NB4 (cell line): ENCODE results near the gene NRARP.

Source experiments
- DNase-seq: peaks from one replicate; pipeline ENCODE4 v3.0.0; 2010; ENCODE audit warnings: low read depth
- H3K4me3 ChIP-seq: one replicate; pipeline ENCODE4 v1.5.1; 2011; ENCODE audit warnings: mild to moderate bottlenecking, low read depth, low read length, moderate library complexity
- MYC ChIP-seq: IDR thresholded peaks from 2 replicates; pipeline ENCODE4 v1.6.1; 2011; ENCODE audit warnings: low read depth, low read length
- POLR2A ChIP-seq: IDR thresholded peaks from 2 replicates; pipeline ENCODE4 v1.6.1; 2011; ENCODE audit warnings: mild to moderate bottlenecking; ENCODE audit not compliant: insufficient read length; ENCODE audit errors: extremely low read depth
- TF ChIP-seq, protein P1 (sequence below): IDR thresholded peaks from one replicate; pipeline ENCODE4 v1.5.1; 2012; ENCODE audit warnings: low read depth, low read length
- TF ChIP-seq, protein P2 (sequence below): IDR thresholded peaks from 2 replicates; pipeline ENCODE4 v1.6.1; 2011; ENCODE audit warnings: low read depth, low read length

Gene NRARP

DNA sequence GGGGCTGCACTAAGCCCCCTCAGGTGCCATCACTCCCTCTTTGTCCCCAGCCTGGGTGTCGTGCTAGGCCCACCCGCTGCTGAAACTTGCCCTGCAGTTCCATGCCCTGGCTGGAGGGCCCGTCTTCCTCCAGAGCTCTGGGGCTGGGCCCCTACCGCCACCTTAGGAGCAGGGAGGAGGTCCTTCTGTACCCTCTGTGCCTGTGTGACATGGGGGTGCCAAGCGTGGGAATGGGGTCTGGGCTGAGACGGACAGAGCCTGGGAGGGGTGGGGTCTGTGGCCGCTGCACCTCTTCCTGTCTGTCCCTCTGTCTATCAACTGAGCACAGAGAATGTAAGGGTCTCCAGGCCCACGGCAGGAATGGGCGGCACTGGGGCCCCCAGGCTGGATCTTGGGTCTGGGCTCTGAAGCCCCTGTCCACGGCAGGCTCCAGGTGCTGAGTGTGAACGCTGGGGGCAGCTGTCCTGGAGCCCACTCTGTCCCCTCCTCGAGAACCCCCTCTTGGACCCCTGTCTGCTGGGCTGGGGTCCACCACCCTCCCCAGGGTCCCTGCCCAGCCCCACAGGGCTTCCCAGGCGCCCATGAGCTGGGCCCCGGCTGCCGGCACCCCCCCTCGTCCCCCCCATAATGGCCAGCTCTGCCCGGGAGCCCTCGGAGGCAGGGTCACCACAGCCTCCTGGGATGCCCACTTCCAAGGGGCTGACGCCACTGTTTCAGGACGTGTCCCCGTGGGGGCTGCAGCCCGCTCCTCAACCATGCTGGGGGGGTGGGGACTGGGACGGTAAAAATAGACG is 15.8 kb upstream of the NRARP start:
- TF ChIP-seq, protein P1, sequence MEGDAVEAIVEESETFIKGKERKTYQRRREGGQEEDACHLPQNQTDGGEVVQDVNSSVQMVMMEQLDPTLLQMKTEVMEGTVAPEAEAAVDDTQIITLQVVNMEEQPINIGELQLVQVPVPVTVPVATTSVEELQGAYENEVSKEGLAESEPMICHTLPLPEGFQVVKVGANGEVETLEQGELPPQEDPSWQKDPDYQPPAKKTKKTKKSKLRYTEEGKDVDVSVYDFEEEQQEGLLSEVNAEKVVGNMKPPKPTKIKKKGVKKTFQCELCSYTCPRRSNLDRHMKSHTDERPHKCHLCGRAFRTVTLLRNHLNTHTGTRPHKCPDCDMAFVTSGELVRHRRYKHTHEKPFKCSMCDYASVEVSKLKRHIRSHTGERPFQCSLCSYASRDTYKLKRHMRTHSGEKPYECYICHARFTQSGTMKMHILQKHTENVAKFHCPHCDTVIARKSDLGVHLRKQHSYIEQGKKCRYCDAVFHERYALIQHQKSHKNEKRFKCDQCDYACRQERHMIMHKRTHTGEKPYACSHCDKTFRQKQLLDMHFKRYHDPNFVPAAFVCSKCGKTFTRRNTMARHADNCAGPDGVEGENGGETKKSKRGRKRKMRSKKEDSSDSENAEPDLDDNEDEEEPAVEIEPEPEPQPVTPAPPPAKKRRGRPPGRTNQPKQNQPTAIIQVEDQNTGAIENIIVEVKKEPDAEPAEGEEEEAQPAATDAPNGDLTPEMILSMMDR = no peak
- no peak for TF ChIP-seq MYC
- no peak for TF ChIP-seq POLR2A
- TF ChIP-seq, protein P2, sequence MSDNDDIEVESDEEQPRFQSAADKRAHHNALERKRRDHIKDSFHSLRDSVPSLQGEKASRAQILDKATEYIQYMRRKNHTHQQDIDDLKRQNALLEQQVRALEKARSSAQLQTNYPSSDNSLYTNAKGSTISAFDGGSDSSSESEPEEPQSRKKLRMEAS = no peak
- no peak overlapping the region for H3K4me3 ChIP-seq
- DNase-seq = no peak

DNA sequence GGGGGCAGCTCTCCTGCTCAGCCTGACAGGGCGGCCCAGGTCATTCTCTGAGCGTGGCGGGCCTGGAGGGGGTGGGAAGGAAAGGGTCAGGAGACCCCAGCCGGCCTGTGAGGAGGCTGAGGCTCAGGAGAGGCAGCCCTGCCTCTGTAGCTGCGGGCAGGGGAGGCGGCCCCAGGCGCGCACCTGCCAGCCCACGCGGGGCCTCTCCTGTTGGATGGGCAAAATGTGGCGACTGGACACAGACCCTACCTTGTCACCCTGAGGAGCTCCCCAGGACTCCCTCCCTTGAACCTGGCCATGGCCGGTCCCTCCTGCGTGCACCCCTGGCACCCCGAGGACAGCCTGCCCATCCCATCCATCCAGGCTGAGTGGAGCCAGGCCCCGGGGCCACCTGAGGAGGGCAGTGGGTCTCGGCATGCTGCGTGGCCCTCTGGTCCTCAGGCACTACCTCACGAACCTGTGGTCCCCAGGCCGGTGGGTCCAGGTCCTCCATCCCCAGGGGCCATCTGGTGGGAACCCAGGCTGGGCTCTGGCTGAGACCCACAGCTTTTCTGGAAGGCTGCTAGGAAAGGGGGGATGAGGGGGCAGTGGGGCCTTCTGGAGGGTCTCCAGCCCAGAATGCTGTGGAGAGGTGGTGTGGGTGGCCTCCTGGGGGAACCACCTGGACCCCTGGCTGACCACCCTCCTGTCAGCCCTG is 15.1 kb upstream of the NRARP start:
- TF ChIP-seq POLR2A = no peak
- no peak for TF ChIP-seq MYC
- TF ChIP-seq, protein P2 = no peak
- TF ChIP-seq, protein P1 = no peak
- no peak overlapping the region for H3K4me3 ChIP-seq
- no peak for DNase-seq

- no peak for DNase-seq
- H3K4me3 ChIP-seq = no peak overlapping the region
- TF ChIP-seq POLR2A = no peak
- TF ChIP-seq, protein P2 = no peak
- TF ChIP-seq MYC = no peak
- TF ChIP-seq, protein P1 = no peak
Observed at GRCh38 chr9:137316012-137316981, 14.2 kb upstream of the NRARP start.

DNA sequence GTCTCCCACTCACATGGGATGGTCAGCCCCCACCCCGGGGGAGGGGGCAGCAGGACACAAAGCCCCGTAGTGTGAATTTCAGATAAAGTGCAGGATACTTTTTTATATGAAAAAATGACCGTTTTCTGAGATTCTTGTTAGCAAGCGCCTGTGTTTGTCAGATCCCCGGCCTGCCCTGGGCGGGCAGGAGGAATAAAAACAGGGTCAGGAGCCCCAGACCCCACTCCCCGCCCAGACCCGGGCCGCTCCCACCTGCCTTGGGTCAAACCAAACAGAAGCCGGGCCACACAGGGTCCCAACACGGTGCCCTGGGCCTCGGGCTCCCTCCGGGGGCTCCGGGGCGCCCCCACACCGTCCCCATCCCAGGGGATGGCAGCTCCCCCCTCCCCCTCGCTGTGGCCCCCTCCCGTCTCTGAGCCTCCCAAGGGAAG is 13.5 kb upstream of the NRARP start:
- no peak for DNase-seq
- no peak for TF ChIP-seq POLR2A
- TF ChIP-seq, protein P1 = no peak
- TF ChIP-seq, protein P2 = no peak
- H3K4me3 ChIP-seq = no peak overlapping the region

GRCh38 chr9:137314561-137315560 is 12.8 kb upstream of the NRARP start:
- TF ChIP-seq, protein P2 = no peak
- no peak for TF ChIP-seq POLR2A
- no peak overlapping the region for H3K4me3 ChIP-seq
- DNase-seq = no peak
